K562 (cell line): ENCODE measurements around the gene URB2. TPM values are rescaled to one million over a fixed set of nuclear protein-coding genes. Genes with fewer than 3 reads are reported as not detected.

ENCODE experiments used
- ATAC-seq: fragments of 200-7000 bp; cut with Tn5 transposase; 3 replicates; pipeline ENCODE4 v1.9.1; 2020; ENCODE audit warnings: moderate library complexity
- BruUV-seq: library from RNA; stranded (reverse); fragments of 400-500 nt; replicated peaks from 2 replicates; lab custom pipeline; 2021; lab: Mats Ljungman, UMichigan
- CTCF ChIA-PET: fragments of 300-600 bp; formaldehyde crosslinking; extraction: SDS; loops from one replicate; lab custom pipeline; 2021; ENCODE audit warnings: low intra/inter-chr PET ratio; lab: Yijun Ruan, JAX
- POLR2A ChIA-PET: fragments of 300-600, 350-650 bp; sonication (Branson Sonifier 250); formaldehyde crosslinking; extraction: SDS; loops from one replicate; lab custom pipeline; 2021; ENCODE audit warnings: antibody characterized with exemption, inconsistent platforms; lab: Yijun Ruan, JAX
- DNase-seq, 4 experiments: peaks; one replicate each; pipeline versions ENCODE4 v3.0.0 to v3.0.0-alpha.2; 2011 to 2018; ENCODE audit warnings: low spot score in 3 of 4, mixed read lengths in 3 of 4; ENCODE audit errors: extremely low read depth in 1 of 4
- FAIRE-seq: peaks from 2 replicates; lab custom pipeline; 2011; peaks lifted over from hg19 to GRCh38; lab: Jason Lieb, UNC
- H2AFZ ChIP-seq: 2 replicates; pipeline ENCODE4 v1.6.0; 2011; ENCODE audit warnings: low read depth, low read length, control low read depth, inconsistent platforms
- H3K27ac ChIP-seq: fragments of 200-600 bp; 3 replicates; pipeline ENCODE4 v1.8.0; 2011; ENCODE audit warnings: low read depth, mild to moderate bottlenecking, control low read depth, inconsistent platforms, low read length, moderate library complexity, mixed read lengths; ENCODE audit errors: extremely low read depth
- H3K27me3 ChIP-seq, 2 experiments: fragments of 300-600 bp in 1 of 2; 2 replicates in 1 of 2; 3 replicates in 1 of 2; pipeline versions ENCODE4 v1.6.0 to v1.8.0; 2011; ENCODE audit warnings: inconsistent platforms in 2 of 2, low read length in 2 of 2, mild to moderate bottlenecking in 1 of 2, mixed read lengths in 1 of 2, moderate library complexity in 1 of 2; ENCODE audit not compliant: control insufficient read depth in 2 of 2, insufficient read depth in 2 of 2
- H3K36me3 ChIP-seq: fragments of 300-600 bp; 3 replicates; pipeline ENCODE4 v1.8.0; 2011; ENCODE audit warnings: mild to moderate bottlenecking, low read length, inconsistent platforms; ENCODE audit not compliant: control insufficient read depth, insufficient read depth
- H3K4me1 ChIP-seq, 2 experiments: fragments of 200-600 bp in 1 of 2; replicated peaks in 1 of 2; 2 replicates in 1 of 2; 3 replicates in 1 of 2; pipeline versions ENCODE4 v1.5.1 to v1.8.0; 2011; ENCODE audit warnings: inconsistent platforms in 2 of 2, low read length in 2 of 2, mild to moderate bottlenecking in 1 of 2, mixed read lengths in 1 of 2, moderate library complexity in 1 of 2; ENCODE audit not compliant: control insufficient read depth in 2 of 2, insufficient read depth in 2 of 2
- H3K4me2 ChIP-seq: 2 replicates; pipeline ENCODE4 v1.6.1; 2011; ENCODE audit warnings: low read length, control low read depth, inconsistent platforms, mixed read lengths; ENCODE audit not compliant: insufficient read depth
- H3K4me3 ChIP-seq: fragments of 200-600 bp; sonication (generic), shearing (Covaris generic); 2 replicates; pipeline ENCODE4 v1.5.1; 2016; ENCODE audit warnings: control low read depth, inconsistent platforms
- H3K79me2 ChIP-seq: fragments of 200-600 bp; 3 replicates; pipeline ENCODE4 v1.8.0; 2011; ENCODE audit warnings: low read length, inconsistent platforms; ENCODE audit not compliant: control insufficient read depth, insufficient read depth
- H3K9ac ChIP-seq, 2 experiments: 2 replicates each; pipeline versions ENCODE4 v1.6.0 to v1.6.1; 2011; ENCODE audit warnings: low read depth in 2 of 2, low read length in 2 of 2, control low read depth in 1 of 2, inconsistent platforms in 1 of 2, mild to moderate bottlenecking in 1 of 2, mixed read lengths in 1 of 2; ENCODE audit not compliant: insufficient read depth in 1 of 2
- H3K9me1 ChIP-seq: one replicate; pipeline ENCODE4 v1.6.0; 2011; ENCODE audit warnings: inconsistent platforms, mild to moderate bottlenecking, low read length, moderate library complexity; ENCODE audit not compliant: control insufficient read depth, insufficient read depth
- H3K9me3 ChIP-seq: replicated peaks from 2 replicates; pipeline ENCODE4 v1.5.1; 2011; ENCODE audit warnings: low read depth, low read length, inconsistent platforms; ENCODE audit not compliant: control insufficient read depth, insufficient read depth
- H4K20me1 ChIP-seq: replicated peaks from 2 replicates; pipeline ENCODE4 v1.6.1; 2011; ENCODE audit warnings: low read length, inconsistent platforms, mixed read lengths; ENCODE audit not compliant: control insufficient read depth, insufficient read depth
- BMI1 ChIP-seq: fragments of 150-350 bp; IDR thresholded peaks from 2 replicates; pipeline ENCODE4 v1.6.1; 2014; ENCODE audit warnings: low read length
- E2F4 ChIP-seq: sonication (generic); formaldehyde crosslinking; IDR thresholded peaks from 2 replicates; pipeline ENCODE4 v1.8.0; 2022; ENCODE audit warnings: mild to moderate bottlenecking, low read depth, missing genetic modification reagents
- MAFG ChIP-seq: fragments of 450-650 bp; conservative IDR thresholded peaks from 2 replicates; pipeline ENCODE4 v1.6.1; 2016; ENCODE audit warnings: missing genetic modification characterization, missing compliant biosample characterization
- MTA2 ChIP-seq: fragments of 450-650 bp; IDR thresholded peaks from 2 replicates; pipeline ENCODE4 v1.6.1; 2016; ENCODE audit warnings: low read depth
- RBM14 ChIP-seq: fragments of 200-400 bp; formaldehyde crosslinking; IDR thresholded peaks from 2 replicates; pipeline ENCODE4 v1.6.1; 2018; ENCODE audit warnings: low read depth, mild to moderate bottlenecking, low read length, moderate library complexity, borderline replicate concordance; ENCODE audit not compliant: insufficient read depth
- TBL1XR1 ChIP-seq, 2 experiments: IDR thresholded peaks; 2 replicates each; pipeline ENCODE4 v1.6.1; 2012; ENCODE audit warnings: improper control_type of control experiment in 2 of 2, low read length in 2 of 2, mild to moderate bottlenecking in 1 of 2
- TEAD4 ChIP-seq, 2 experiments: sonication (generic) in 1 of 2; formaldehyde crosslinking in 1 of 2; IDR thresholded peaks; 2 replicates each; pipeline versions ENCODE4 v1.6.1 to v1.8.0; 2012 to 2022; ENCODE audit warnings: borderline replicate concordance in 1 of 2, inconsistent platforms in 1 of 2, low read length in 1 of 2, mild to moderate bottlenecking in 1 of 2, missing genetic modification reagents in 1 of 2
- ZNF41 ChIP-seq: fragments of 250-450 bp; sonication (Bioruptor Pico); conservative IDR thresholded peaks from 2 replicates; pipeline ENCODE4 v1.4.0; 2020; ENCODE audit warnings: mild to moderate bottlenecking
- ZNF431 ChIP-seq: sonication (generic); formaldehyde crosslinking; IDR thresholded peaks from 2 replicates; pipeline ENCODE4 v1.8.0; 2022; ENCODE audit warnings: mild to moderate bottlenecking, missing genetic modification reagents
- ZNF561 ChIP-seq: fragments of 450-650 bp; formaldehyde crosslinking; conservative IDR thresholded peaks from 2 replicates; pipeline ENCODE4 v1.4.0; 2020; ENCODE audit warnings: mild to moderate bottlenecking, moderate library complexity
- WGBS: fragments of 100-300 bp; shearing (Covaris generic); methylation state at CpG from one replicate; pipeline ENCODE4 v1.1.6; 2016; ENCODE audit warnings: low coverage, mixed read lengths; ENCODE audit not compliant: insufficient coverage; ENCODE audit errors: missing lambda C conversion rate; 5-methylcytosine and 5-hydroxymethylcytosine counted together
- in situ Hi-C: fragments of 300-500 bp; cut with MboI; formaldehyde crosslinking; loops from 4 replicates; pipeline ENCODE4 v1.15.0; 2018; ENCODE audit warnings: inconsistent platforms, mixed read lengths
- intact Hi-C: fragments of 100-400 bp; cut with micrococcal nuclease; formaldehyde crosslinking; loops from 2 replicates; pipeline ENCODE4 v1.14.2; 2022
- polyA plus RNA-seq, 8 experiments: library from polyadenylated mRNA; depleted of rRNA in 4 of 8; stranded (reverse) in 5 of 8; unstranded in 3 of 8; fragments of >200 nt; fragmentation: Nextera tagmentation in 2 of 8; fragmentation: Illumina TruSeq in 1 of 8; extraction: Ambion mirVana in 2 of 8; extraction: Trizol in 1 of 8; gene quantifications; 2 replicates each; pipeline versions ENCODE4 v1.2.1 to v1.2.3, GENCODE V29; 2011 to 2014; ENCODE audit warnings: inconsistent platforms in 1 of 8, missing spikeins in 1 of 8
- total RNA-seq, 7 experiments: library from RNA; depleted of rRNA in 6 of 7; stranded (reverse); fragments of >200 nt in 6 of 7; fragmentation: Illumina TruSeq in 2 of 7; extraction: Trizol in 2 of 7; gene quantifications; 2 replicates each; pipeline versions ENCODE4 v1.2.1 to v1.2.3, GENCODE V29; 2011 to 2021; ENCODE audit warnings: low replicate concordance in 1 of 7

URB2 gene
- total and polyA plus RNA-seq, 9 of the 15 experiments (the other 6 are each of a cell fraction or from before 2014, with no cell fraction given): 2.8 to 28.3 (median 19.0) TPM

- Histone ChIP-seq H3K79me2 (no peaks in the 10 kb centered on the region), H3K27me3 (peaks cover 50 to 68% of the 10 kb centered on the region in 2 experiments), H3K36me3 (no peaks in the 10 kb centered on the region), H3K4me3 (no peak overlapping the region), H3K9me3 (no peaks in the 10 kb centered on the region), H3K9me1 (no peaks in the 10 kb centered on the region), H3K4me1 (no peaks in the 10 kb centered on the region), H4K20me1 (no peaks in the 10 kb centered on the region), H3K4me2 (no peak overlapping the region)
- in situ Hi-C loops: no loop called here
- no TSS peak for BruUV-seq
- WGBS: 3% methylated on average over 10 of the region's 10 CpGs
- CTCF ChIA-PET: no interaction called here
- intact Hi-C loops: loop anchor here (10.0 kb wide), 1 partner anchor 439 kb away; no protein-coding TSS in a partner anchor
- ATAC-seq: no peak
- TF ChIP-seq RBM14: no peak
- no peak for TF ChIP-seq MAFG (tag)
- no peak for TF ChIP-seq ZNF561
- no peak for TF ChIP-seq TEAD4 (IDR thresholded peaks at IDR 0.05; ENCODE audit: low read length)
- no peak for TF ChIP-seq TEAD4 (CRISPR knock-in tag; IDR thresholded peaks at IDR 0.05; ENCODE audit: borderline replicate concordance)
- TF ChIP-seq BMI1: no peak
- no peak for TF ChIP-seq ZNF41 (CRISPR knock-in tag)
- TF ChIP-seq ZNF431 (CRISPR knock-in tag): no peak
- no peak for TF ChIP-seq E2F4
- no peak for TF ChIP-seq TBL1XR1 (IDR thresholded peaks at IDR 0.05; ENCODE audit: low read length in 2 of 2)
- TF ChIP-seq MTA2: no peak
- TF ChIP-seq, all 486 proteins: peak for 0
- Histone ChIP-seq H3K27ac (no peak overlapping the region), H3K9ac (no peak overlapping the region), H2AFZ (no peak overlapping the region)
- POLR2A ChIA-PET: interaction anchor here (1.1 kb wide), 1 partner anchor 31 kb away, joined by 4 read pairs; no protein-coding TSS in a partner anchor
- no peak for FAIRE-seq
- no peak for DNase-seq
These were observed 67.3 kb downstream of the URB2 start for GRCh38 chr1:229693129-229693900.
